ENCODE results near the gene C6orf120. TPM values are rescaled to one million over a fixed set of nuclear protein-coding genes. Genes with fewer than 3 reads are reported as not detected.
A peak's percentile ranks its signal among the peaks of the same experiment; 100 is the strongest.

Gene C6orf120
- total and polyA plus RNA-seq, 9 of the 15 experiments (the other 6 are each of a cell fraction or from before 2014, with no cell fraction given), result 7.7 to 44.9 (median 34.8) TPM

- TF ChIP-seq STAT6 (CRISPR knock-in tag; IDR thresholded peaks at IDR 0.05) (peak; percentile 96), ZNF507 (tag; conservative IDR thresholded peaks at IDR 0.05) (no peak), HDAC6 (IDR thresholded peaks at IDR 0.05; ENCODE audit: low read depth, low read length) (0 out of 2 replicates have a peak, but pooled peaks have one; percentile 46), PRDM10 (IDR thresholded peaks at IDR 0.05; ENCODE audit: partially characterized antibody) (peak; percentile 39), SRSF9 (IDR thresholded peaks at IDR 0.05; ENCODE audit: borderline replicate concordance, low read depth, low read length) (no peak), TSC22D4 (tag; IDR thresholded peaks at IDR 0.05) (no peak), CHD1 (IDR thresholded peaks at IDR 0.05; ENCODE audit: low read length) (peak; percentile 76), MECOM (CRISPR knock-in tag; IDR thresholded peaks at IDR 0.05) (no peak), ZNF766 (CRISPR knock-in tag; conservative IDR thresholded peaks at IDR 0.05) (no peak), HDAC1 (IDR thresholded peaks at IDR 0.05) (peak in 1 of 2 experiments; percentile 85; a peak in 2 of 4 replicates), CTBP1 (IDR thresholded peaks at IDR 0.05; ENCODE audit: borderline replicate concordance) (peak; percentile 89), ZNF79 (CRISPR knock-in tag; IDR thresholded peaks at IDR 0.05; ENCODE audit: low read depth) (no peak), IFI16 (CRISPR knock-in tag; IDR thresholded peaks at IDR 0.05) (no peak)
Measured at GRCh38 chr6:169751242-169752073, 49.5 kb downstream of the C6orf120 start, which contains the start of the genes DYNLT2 and ERMARD (continued).

Data from K562 (cell line).